NCI-H2171 (cell line): ENCODE data around the gene TMEM143.
"Not testable (repeated sequence)": the region's sequence is repeated elsewhere in the genome, so short reads cannot be mapped to it uniquely, and the experiment has no call there.

Source experiments
- DNase-seq: peaks from one replicate; lab custom pipeline; 2025; lab: John Stamatoyannopoulos, UW

Gene TMEM143

DNA sequence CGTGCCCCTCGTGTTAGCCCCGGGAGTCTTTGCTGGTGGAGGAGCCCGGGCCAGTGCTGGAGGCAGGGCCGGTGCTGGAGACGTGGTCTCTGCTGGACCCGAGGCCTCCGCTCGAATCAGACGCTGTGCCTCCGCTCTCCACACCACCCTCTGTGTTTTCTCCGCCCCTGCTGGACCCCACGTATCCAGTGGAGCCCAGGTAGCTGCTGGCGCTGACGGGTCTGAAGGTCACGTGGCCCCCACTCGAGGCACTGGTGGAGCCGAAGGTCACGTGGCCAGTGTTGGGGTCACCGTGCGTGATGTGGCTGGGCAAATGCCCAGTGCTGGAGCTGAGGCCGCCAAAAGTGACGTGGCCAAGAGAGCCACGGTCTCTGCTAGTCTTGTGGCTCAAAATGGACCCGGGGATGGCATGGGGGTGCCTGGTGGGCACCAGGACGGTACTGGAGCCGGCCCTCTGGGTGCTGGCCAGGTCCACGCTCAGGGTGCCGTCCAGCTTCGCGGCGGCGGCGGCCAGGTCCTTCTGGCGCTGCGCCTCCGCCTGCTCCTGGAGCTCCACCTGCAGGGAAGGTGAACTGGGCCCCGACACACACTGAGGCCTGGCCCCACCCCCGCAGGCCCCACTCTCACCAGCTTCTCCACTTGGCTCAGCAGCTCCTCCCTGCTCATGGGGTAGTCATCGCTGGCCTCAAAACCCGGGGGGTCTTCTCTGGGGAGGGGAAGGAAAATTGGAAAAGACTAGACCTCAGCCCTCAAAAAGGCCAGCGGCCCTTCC lies 66.6 kb downstream of the TMEM143 start:
- no peak for DNase-seq

DNA sequence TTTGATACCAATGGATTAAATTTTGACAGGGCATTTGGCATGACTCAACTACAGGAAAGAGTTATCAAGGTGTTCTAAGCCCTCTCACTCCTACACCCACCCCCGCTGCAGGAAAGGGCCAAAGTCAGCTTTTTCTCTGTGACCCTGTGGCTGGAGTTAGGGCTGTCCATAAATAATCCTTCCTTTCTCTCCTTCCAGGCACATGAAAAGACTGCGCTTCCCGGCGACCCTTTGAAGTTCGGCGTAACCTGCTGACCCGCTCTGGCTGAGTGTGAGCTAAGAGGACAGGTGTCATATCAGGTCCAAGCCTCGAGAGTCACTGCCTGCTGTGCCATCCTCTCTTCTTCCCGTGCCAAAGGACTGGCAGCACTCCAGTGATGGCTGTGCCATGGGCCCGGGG lies 68.3 kb downstream of the TMEM143 start:
- no peak for DNase-seq

DNA sequence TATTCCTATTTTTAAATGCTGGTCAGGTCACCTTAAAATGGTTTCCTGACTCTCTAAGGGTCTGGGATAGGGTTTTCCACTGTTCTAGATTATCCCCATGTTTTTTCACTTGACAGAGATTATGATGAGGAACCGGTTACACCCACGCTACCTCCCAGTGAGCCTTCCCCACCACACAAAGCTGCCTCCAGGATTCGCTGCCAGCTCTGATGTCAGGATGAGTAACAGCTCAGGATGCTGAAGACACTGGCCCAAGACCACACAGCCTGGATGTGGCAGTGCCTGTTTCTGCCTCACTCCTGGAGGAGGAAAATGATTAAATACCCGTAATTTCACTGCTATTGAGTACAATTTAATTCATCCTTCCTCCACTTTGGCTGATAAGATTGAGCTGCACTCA lies 70.9 kb downstream of the TMEM143 start:
- DNase-seq, result no peak

DNA sequence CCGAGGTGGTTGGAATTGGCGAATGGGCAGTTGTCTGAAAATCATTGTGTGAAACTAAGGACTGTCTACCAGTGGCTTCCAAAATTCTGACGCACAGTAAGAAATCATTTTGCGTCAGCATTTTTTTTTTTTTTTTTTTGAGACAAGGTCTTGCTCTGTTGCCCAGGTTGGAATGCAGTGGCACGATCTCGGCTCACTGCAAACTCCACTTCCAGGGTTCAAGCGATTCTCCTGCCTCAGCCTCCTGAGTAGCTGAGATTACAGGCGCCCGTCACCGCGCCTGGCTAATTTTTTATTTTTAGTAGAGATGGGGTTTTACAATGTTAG lies 72.3 kb downstream of the TMEM143 start:
- not testable (repeated sequence) for DNase-seq

DNA sequence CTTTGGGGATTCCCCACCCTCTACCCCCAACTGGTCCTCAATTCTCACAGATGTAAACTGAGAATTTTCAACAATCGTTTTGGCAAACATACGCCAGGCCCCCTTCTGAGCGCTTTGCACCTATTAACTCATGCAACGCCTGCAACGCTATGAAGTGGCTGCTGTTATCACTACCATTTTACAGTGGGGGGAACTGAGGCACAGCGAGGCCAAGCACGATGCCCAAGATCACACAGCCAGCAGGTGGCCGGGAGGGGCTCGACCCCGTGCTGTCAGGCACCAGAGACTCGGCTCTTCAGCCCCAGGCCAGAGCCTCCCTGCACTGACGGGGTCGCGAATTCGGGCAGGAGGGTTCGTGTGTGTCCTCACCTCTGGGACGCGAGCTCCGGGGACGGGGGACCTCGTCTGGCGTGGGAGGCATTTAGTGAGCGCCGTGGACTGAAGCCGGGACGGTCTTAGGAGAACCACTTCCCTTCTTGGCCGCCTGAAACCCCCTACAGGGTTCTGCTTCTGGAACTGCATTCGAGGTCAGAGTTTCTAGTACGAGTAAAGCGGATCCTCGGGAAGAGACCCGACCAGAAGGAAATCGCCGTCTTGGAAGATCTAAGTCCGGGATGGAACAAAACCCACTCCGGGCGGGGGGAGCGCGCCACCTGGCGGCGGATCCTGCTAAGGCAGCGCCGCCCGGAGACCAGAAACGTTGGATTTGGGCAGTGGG lies 72.8 kb downstream of the TMEM143 start:
- peak; percentile 36 for DNase-seq

DNA sequence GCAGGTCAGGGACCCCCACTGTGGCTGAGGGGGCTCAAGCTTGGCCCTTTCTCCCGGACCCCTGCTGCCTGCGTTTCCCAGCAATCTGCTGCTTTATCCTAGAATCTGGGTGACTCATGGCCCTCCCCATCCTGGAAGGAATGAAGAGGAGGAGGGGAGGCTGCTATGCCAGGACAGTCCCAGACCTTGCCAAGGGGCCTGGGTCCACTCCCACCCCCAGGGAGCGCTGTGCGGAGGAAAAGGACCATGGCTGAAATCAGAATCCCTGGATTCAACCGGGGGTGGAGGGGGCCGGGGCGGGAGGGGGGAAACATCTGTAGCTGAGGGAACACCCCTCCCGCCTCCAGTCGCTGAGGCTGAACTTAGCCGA lies 73.4 kb downstream of the TMEM143 start:
- DNase-seq, result no peak

DNA sequence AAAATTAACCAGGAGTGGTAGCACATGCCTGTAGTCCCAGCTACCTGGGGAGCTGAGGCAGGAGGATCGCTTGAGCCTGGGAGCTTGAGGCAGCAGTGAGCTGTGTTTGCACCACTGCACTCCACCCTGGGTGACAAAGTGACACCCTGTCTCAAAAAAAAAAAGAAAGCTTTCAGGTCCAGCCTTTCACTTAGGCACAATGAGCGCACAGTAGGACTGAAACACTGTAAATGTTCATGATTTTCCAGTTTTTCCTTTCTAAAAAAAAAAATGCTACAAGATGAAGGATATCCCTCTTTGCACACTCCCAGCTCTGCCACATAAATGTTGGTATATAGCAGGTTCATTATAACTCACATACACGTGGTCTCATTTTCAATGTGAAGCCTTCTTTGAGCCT lies 76.0 kb downstream of the TMEM143 start:
- no peak for DNase-seq

DNA sequence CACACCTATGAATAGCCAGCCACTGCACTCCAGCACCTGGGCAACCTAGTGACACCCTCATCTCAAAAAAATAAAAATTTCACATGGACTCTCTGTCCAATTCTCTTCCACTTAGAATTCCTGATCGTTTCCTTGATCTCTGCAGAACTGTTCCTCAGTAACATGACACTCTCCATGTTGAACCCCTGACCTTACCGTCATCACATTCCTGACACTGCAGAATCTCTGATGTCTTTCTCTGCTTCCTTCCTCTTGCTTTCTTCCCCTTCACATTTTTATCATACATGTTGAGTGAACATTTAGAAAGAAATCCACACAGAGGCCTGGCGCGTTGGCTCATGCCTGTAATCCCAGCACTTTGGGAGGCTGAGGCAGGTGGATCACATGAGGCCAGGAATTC lies 78.8 kb downstream of the TMEM143 start:
- no peak for DNase-seq

DNA sequence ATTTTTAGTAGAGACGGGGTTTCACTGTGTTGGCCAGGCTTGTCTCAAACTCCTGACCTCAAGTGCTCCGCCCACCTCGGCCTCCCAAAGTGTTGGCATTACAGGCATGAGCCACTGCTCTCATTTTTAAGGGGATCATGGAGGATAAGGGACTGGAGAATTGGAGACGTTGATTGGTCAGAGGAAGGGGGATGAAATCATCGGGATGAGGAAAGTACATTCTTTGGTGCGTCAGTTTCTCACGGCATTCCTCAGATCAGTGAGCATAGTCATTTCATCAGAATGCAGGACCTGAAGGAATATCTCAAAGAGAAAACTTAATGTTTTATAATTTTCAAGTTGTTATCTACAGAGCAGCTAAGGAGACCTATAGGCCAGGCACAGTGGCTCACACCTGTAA lies 79.8 kb downstream of the TMEM143 start:
- DNase-seq, result no peak
